Liver (tissue), 9 donors: Measurements from ENCODE around the gene ADAM19. TPM values are rescaled to one million over a fixed set of nuclear protein-coding genes. Genes with fewer than 3 reads are reported as not detected.

Experiments used
- DNase-seq: peaks from one replicate; pipeline ENCODE4 v3.0.0-alpha.2; 2017; ENCODE audit warnings: low spot score
- H3K27ac ChIP-seq, 2 donors: one replicate each; pipeline ENCODE4 v1.7.0; 2013; ENCODE audit warnings: inconsistent platforms in 2 of 2, low read length in 2 of 2, control low read depth in 1 of 2, low read depth in 1 of 2, mild to moderate bottlenecking in 1 of 2
- H3K27me3 ChIP-seq, 4 donors: one replicate each; pipeline versions ENCODE4 v1.6.1 to v1.7.0; 2013; ENCODE audit warnings: low read length in 3 of 4, inconsistent platforms in 1 of 4, mild to moderate bottlenecking in 1 of 4, moderate library complexity in 1 of 4; ENCODE audit not compliant: control insufficient read depth in 4 of 4, insufficient read depth in 4 of 4
- H3K36me3 ChIP-seq, 4 donors: one replicate each; pipeline versions ENCODE4 v1.6.1 to v1.7.0; 2013; ENCODE audit warnings: low read length in 3 of 4, mild to moderate bottlenecking in 3 of 4, low read depth in 1 of 4, moderate library complexity in 1 of 4; ENCODE audit not compliant: control insufficient read depth in 4 of 4, insufficient read depth in 3 of 4
- H3K4me1 ChIP-seq, 4 donors: one replicate each; pipeline versions ENCODE4 v1.6.1 to v1.7.0; 2013; ENCODE audit warnings: low read length in 3 of 4, mild to moderate bottlenecking in 3 of 4, moderate library complexity in 1 of 4; ENCODE audit not compliant: control insufficient read depth in 4 of 4, insufficient read depth in 4 of 4
- H3K4me3 ChIP-seq, 3 donors: one replicate each; pipeline versions ENCODE4 v1.6.1 to v1.7.0; 2013; ENCODE audit warnings: low read length in 3 of 3, control low read depth in 1 of 3, low read depth in 1 of 3, mild to moderate bottlenecking in 1 of 3
- H3K9ac ChIP-seq, 2 donors: one replicate each; pipeline ENCODE4 v1.7.0; 2013; ENCODE audit warnings: low read length in 2 of 2, mild to moderate bottlenecking in 2 of 2, moderate library complexity in 2 of 2, control low read depth in 1 of 2, low read depth in 1 of 2
- H3K9me3 ChIP-seq, 4 donors: one replicate each; pipeline versions ENCODE4 v1.6.1 to v1.7.0; 2013; ENCODE audit warnings: low read length in 3 of 4; ENCODE audit not compliant: control insufficient read depth in 4 of 4
- EGR1 ChIP-seq, 2 donors: IDR thresholded peaks; 2 replicates each; pipeline ENCODE4 v1.6.1; 2016 to 2018; ENCODE audit warnings: antibody characterized with exemption in 2 of 2, low read depth in 2 of 2
- FOXA1 ChIP-seq: IDR thresholded peaks from 2 replicates; pipeline ENCODE4 v1.6.1; 2016; ENCODE audit warnings: antibody characterized with exemption
- FOXA2 ChIP-seq: IDR thresholded peaks from 2 replicates; pipeline ENCODE4 v1.6.1; 2016; ENCODE audit warnings: antibody characterized with exemption
- GABPA ChIP-seq, 2 donors: IDR thresholded peaks in 1 of 2; conservative IDR thresholded peaks in 1 of 2; 2 replicates each; pipeline ENCODE4 v1.6.1; 2016; ENCODE audit warnings: antibody characterized with exemption in 2 of 2, mild to moderate bottlenecking in 1 of 2, moderate library complexity in 1 of 2
- HNF4A ChIP-seq, 2 donors: conservative IDR thresholded peaks; 2 replicates each; pipeline ENCODE4 v1.6.1; 2016; ENCODE audit warnings: antibody characterized with exemption in 2 of 2, mild to moderate bottlenecking in 2 of 2
- HNF4G ChIP-seq: IDR thresholded peaks from 2 replicates; pipeline ENCODE4 v1.6.1; 2016; ENCODE audit warnings: antibody characterized with exemption
- JUND ChIP-seq, 2 donors: IDR thresholded peaks; 2 replicates each; pipeline ENCODE4 v1.6.1; 2016; ENCODE audit warnings: antibody characterized with exemption in 2 of 2
- NR2F2 ChIP-seq: IDR thresholded peaks from 2 replicates; pipeline ENCODE4 v1.6.1; 2016; ENCODE audit warnings: antibody characterized with exemption
- RAD21 ChIP-seq, 2 donors: IDR thresholded peaks; 2 replicates each; pipeline ENCODE4 v1.6.1; 2016; ENCODE audit warnings: antibody characterized with exemption in 2 of 2, mild to moderate bottlenecking in 2 of 2
- RXRA ChIP-seq, 2 donors: IDR thresholded peaks; 2 replicates each; pipeline ENCODE4 v1.6.1; 2017 to 2018; ENCODE audit warnings: antibody characterized with exemption in 2 of 2, mild to moderate bottlenecking in 1 of 2
- SP1 ChIP-seq: IDR thresholded peaks from 2 replicates; pipeline ENCODE4 v1.6.1; 2018; ENCODE audit warnings: antibody characterized with exemption, mild to moderate bottlenecking
- TAF1 ChIP-seq: conservative IDR thresholded peaks from 2 replicates; pipeline ENCODE4 v1.6.1; 2016; ENCODE audit warnings: antibody characterized with exemption, mild to moderate bottlenecking
- YY1 ChIP-seq: IDR thresholded peaks from 2 replicates; pipeline ENCODE4 v1.6.1; 2016; ENCODE audit warnings: antibody characterized with exemption, mild to moderate bottlenecking
- WGBS: extraction: QIAGEN DNeasy Blood & Tissue Kit; methylation state at CpG from one replicate; pipeline ENCODE4 v1.1.7; 2013; 5-methylcytosine and 5-hydroxymethylcytosine counted together
- polyA plus RNA-seq, 2 donors: library from polyadenylated mRNA; stranded (reverse) in 1 of 2; unstranded in 1 of 2; fragments of 200-250 nt in 1 of 2; fragments of >200 nt in 1 of 2; fragmentation: Nextera tagmentation in 1 of 2; extraction: Ambion mirVana in 1 of 2; gene quantifications; one replicate each; pipeline versions ENCODE4 v1.2.1 to v1.2.3, GENCODE V29; 2013 to 2015
- total RNA-seq, 2 donors: library from RNA; depleted of rRNA; stranded (reverse); fragments of >200 nt; gene quantifications; one replicate each; pipeline ENCODE4 v1.2.3, GENCODE V29; 2014
- TF ChIP-seq, protein P1 (sequence below): IDR thresholded peaks from 2 replicates; pipeline ENCODE4 v1.6.1; 2016; ENCODE audit warnings: antibody characterized with exemption
- TF ChIP-seq, protein P2 (sequence below): IDR thresholded peaks from 2 replicates; pipeline ENCODE4 v1.6.1; 2016; ENCODE audit warnings: antibody characterized with exemption
- TF ChIP-seq, protein P3 (sequence below): IDR thresholded peaks from 2 replicates; pipeline ENCODE4 v1.6.1; 2016; ENCODE audit warnings: antibody characterized with exemption
- TF ChIP-seq, protein P4 (sequence below): IDR thresholded peaks from 2 replicates; pipeline ENCODE4 v1.6.1; 2016; ENCODE audit warnings: antibody characterized with exemption, mild to moderate bottlenecking
- TF ChIP-seq, protein P5 (sequence below): fragments of 150-350 bp; IDR thresholded peaks from 2 replicates; pipeline ENCODE4 v1.5.1; 2017; ENCODE audit warnings: improper control_type of control experiment, low read depth, low read length; ENCODE audit not compliant: missing input control
- donor health status: healthy.
- donor health status: healthy.
- donor health status: healthy.
- donor health status: healthy.
- donor health status: healthy.

The ADAM19 gene
- total and polyA plus RNA-seq, 4 donors = 2.4 to 7.1 (median 2.9) TPM

DNA sequence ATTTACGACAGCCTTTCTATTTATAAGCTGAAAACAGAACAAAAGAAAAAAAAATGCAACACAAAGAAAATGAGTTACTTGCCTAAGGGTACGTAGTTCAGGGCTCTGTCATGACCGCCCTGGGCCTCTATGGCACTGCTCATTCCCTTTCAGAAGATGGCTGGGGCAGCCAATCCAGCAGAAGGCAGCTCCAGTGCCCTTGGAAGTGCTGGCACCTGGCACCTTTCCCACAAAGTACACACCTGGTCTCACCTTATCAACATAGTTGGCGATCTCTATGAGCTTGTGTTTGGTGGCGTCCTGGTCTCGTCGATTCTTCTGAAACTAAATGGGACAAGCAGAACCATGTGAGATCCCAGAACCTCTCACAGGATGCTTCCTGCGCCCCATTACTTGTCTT is 62.4 kb downstream of the ADAM19 start:
- TF ChIP-seq, protein P1, sequence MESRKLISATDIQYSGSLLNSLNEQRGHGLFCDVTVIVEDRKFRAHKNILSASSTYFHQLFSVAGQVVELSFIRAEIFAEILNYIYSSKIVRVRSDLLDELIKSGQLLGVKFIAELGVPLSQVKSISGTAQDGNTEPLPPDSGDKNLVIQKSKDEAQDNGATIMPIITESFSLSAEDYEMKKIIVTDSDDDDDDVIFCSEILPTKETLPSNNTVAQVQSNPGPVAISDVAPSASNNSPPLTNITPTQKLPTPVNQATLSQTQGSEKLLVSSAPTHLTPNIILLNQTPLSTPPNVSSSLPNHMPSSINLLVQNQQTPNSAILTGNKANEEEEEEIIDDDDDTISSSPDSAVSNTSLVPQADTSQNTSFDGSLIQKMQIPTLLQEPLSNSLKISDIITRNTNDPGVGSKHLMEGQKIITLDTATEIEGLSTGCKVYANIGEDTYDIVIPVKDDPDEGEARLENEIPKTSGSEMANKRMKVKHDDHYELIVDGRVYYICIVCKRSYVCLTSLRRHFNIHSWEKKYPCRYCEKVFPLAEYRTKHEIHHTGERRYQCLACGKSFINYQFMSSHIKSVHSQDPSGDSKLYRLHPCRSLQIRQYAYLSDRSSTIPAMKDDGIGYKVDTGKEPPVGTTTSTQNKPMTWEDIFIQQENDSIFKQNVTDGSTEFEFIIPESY = no peak
- TF ChIP-seq FOXA2 (peak; percentile 32), HNF4A (conservative IDR thresholded peaks at IDR 0.05) (peak in 1 of 2 donors; percentile 22), RAD21 (IDR thresholded peaks at IDR 0.05) (peak in 1 of 2 donors; percentile 28)
- no peaks in the 10 kb centered on the region for H3K9me3 ChIP-seq
- 52% methylated on average over 8 of the region's 8 CpGs for WGBS
- no peaks in the 10 kb centered on the region for H3K27me3 ChIP-seq
- H3K9ac ChIP-seq = no peak overlapping the region
- H3K4me3 ChIP-seq = no peak overlapping the region
- DNase-seq = no peak
- H3K4me1 ChIP-seq = peaks cover 5 to 27% (median 19%) of the 10 kb centered on the region in 4 donors
- no peaks in the 10 kb centered on the region for H3K36me3 ChIP-seq
- H3K27ac ChIP-seq = peak overlapping the region; percentile 71 to 86

DNA sequence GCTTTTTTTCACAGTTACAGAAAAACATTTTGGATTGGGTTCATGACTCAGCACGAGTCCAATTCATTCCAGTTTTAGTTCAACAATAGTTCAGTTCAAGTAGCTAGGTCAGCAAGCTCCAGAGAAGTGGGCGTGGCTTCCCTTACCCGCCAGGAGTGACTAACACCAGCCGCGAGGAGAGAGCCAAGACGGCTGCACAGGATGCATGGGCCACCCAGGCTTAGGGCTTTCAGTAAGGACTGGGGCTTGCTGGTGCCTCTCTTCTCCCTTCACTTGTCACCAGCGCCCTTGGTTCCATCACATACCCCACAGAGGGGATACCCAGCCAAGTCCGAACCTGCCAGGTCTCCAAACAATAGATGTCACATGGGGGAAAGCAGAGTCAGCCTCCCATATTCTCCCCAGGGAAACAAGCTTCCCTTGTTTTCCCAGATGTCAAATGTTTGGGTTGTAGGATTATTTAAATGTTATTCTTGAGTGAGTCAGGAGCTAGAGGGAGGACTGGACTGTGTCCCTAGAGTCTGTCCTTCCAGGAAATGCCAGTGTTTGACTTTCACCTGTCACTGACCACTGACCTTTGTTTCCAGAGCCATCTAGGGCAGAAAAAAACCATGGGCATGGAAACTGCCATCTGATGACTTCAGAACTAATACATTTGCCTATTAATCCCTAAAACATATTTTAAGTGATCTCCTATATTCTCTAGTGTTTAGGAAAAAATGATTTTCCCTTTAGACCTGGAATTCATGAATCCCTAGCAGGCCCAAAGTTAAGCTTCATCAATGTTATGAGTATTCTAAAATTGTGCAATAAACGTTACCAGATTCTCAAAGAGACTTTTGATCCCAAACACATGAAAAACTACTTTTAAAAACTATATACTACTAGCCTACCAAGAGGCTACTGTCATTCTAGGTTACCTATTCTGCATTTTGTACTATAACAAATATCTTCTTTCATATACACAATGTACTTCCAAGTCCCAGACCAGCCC is 63.6 kb downstream of the ADAM19 start:
- H3K27me3 ChIP-seq = no peaks in the 10 kb centered on the region
- no peak overlapping the region for H3K4me3 ChIP-seq
- peaks cover 0 to 4% (median 1%) of the 10 kb centered on the region in 4 donors for H3K36me3 ChIP-seq
- peaks cover 5 to 27% (median 19%) of the 10 kb centered on the region in 4 donors for H3K4me1 ChIP-seq
- no peak overlapping the region for H3K9ac ChIP-seq
- no peak for DNase-seq
- no peaks in the 10 kb centered on the region for H3K9me3 ChIP-seq
- 31% methylated on average over 9 of the region's 9 CpGs for WGBS
- TF ChIP-seq NR2F2 (peak; percentile 91), SP1 (peak; percentile 94), EGR1 (IDR thresholded peaks at IDR 0.05; ENCODE audit: low read depth in 2 of 2) (peak in 1 of 2 donors; percentile 83), RAD21 (IDR thresholded peaks at IDR 0.05) (peak; percentile 37 to 52), GABPA (IDR thresholded peaks at IDR 0.05 in 1 of 2, conservative IDR thresholded peaks at IDR 0.05 in 1 of 2) (peak; percentile 5 to 27), FOXA1 (peak; percentile 10), HNF4G (peak; percentile 95), TAF1 (no peak), RXRA (IDR thresholded peaks at IDR 0.05) (peak; percentile 91 to 94), FOXA2 (peak; percentile 41), JUND (IDR thresholded peaks at IDR 0.05) (peak; percentile 15 to 80), HNF4A (conservative IDR thresholded peaks at IDR 0.05) (peak; percentile 98 to 99), YY1 (peak; percentile 25)
- TF ChIP-seq, protein P2, sequence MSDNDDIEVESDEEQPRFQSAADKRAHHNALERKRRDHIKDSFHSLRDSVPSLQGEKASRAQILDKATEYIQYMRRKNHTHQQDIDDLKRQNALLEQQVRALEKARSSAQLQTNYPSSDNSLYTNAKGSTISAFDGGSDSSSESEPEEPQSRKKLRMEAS = peak; percentile 97
- TF ChIP-seq, protein P3, sequence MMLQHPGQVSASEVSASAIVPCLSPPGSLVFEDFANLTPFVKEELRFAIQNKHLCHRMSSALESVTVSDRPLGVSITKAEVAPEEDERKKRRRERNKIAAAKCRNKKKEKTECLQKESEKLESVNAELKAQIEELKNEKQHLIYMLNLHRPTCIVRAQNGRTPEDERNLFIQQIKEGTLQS = peak; percentile 48
- TF ChIP-seq, protein P4, sequence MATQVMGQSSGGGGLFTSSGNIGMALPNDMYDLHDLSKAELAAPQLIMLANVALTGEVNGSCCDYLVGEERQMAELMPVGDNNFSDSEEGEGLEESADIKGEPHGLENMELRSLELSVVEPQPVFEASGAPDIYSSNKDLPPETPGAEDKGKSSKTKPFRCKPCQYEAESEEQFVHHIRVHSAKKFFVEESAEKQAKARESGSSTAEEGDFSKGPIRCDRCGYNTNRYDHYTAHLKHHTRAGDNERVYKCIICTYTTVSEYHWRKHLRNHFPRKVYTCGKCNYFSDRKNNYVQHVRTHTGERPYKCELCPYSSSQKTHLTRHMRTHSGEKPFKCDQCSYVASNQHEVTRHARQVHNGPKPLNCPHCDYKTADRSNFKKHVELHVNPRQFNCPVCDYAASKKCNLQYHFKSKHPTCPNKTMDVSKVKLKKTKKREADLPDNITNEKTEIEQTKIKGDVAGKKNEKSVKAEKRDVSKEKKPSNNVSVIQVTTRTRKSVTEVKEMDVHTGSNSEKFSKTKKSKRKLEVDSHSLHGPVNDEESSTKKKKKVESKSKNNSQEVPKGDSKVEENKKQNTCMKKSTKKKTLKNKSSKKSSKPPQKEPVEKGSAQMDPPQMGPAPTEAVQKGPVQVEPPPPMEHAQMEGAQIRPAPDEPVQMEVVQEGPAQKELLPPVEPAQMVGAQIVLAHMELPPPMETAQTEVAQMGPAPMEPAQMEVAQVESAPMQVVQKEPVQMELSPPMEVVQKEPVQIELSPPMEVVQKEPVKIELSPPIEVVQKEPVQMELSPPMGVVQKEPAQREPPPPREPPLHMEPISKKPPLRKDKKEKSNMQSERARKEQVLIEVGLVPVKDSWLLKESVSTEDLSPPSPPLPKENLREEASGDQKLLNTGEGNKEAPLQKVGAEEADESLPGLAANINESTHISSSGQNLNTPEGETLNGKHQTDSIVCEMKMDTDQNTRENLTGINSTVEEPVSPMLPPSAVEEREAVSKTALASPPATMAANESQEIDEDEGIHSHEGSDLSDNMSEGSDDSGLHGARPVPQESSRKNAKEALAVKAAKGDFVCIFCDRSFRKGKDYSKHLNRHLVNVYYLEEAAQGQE = no peak
- TF ChIP-seq, protein P1 = no peak
- TF ChIP-seq, protein P5, sequence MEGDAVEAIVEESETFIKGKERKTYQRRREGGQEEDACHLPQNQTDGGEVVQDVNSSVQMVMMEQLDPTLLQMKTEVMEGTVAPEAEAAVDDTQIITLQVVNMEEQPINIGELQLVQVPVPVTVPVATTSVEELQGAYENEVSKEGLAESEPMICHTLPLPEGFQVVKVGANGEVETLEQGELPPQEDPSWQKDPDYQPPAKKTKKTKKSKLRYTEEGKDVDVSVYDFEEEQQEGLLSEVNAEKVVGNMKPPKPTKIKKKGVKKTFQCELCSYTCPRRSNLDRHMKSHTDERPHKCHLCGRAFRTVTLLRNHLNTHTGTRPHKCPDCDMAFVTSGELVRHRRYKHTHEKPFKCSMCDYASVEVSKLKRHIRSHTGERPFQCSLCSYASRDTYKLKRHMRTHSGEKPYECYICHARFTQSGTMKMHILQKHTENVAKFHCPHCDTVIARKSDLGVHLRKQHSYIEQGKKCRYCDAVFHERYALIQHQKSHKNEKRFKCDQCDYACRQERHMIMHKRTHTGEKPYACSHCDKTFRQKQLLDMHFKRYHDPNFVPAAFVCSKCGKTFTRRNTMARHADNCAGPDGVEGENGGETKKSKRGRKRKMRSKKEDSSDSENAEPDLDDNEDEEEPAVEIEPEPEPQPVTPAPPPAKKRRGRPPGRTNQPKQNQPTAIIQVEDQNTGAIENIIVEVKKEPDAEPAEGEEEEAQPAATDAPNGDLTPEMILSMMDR = no peak
- peak overlapping the region; percentile 71 to 86 for H3K27ac ChIP-seq
